Peyer's patch (tissue), 4 donors: ENCODE data around the gene PALLD.

ENCODE experiments used
- CTCF ChIP-seq, 6 experiments: fragments of 450-650 bp in 4 of 6; fragments of 200-600 bp in 2 of 6; sonication (generic) in 1 of 6; IDR thresholded peaks; one replicate each; pipeline ENCODE4 v1.5.1; 2017 to 2019; ENCODE audit warnings: antibody characterized with exemption in 6 of 6, mild to moderate bottlenecking in 3 of 6, moderate library complexity in 1 of 6
- POLR2A ChIP-seq, 2 donors: fragments of 450-650 bp; IDR thresholded peaks; one replicate each; pipeline ENCODE4 v1.5.1; 2017; ENCODE audit warnings: antibody characterized with exemption in 2 of 2, mild to moderate bottlenecking in 2 of 2, moderate library complexity in 2 of 2

- TF ChIP-seq CTCF (IDR thresholded peaks at IDR 0.05) (no peak), POLR2A (IDR thresholded peaks at IDR 0.05) (no peak)
Measured at GRCh38 chr4:168679819-168680218, 183.0 kb downstream of the PALLD start.
